Activated gamma-delta T cell treated with anti-CD3 and anti-CD28 coated beads, Interleukin-2, amount 50 U/mL, for 16 hours (primary cell): ENCODE results near the gene MMD2.
"Not testable (repeated sequence)": the region's sequence is repeated elsewhere in the genome, so short reads cannot be mapped to it uniquely, and the experiment has no call there.

Experiments
- DNase-seq: peaks from one replicate; pipeline ENCODE4 v3.0.0-alpha.2; 2020; ENCODE audit warnings: low read depth

The MMD2 gene, protein sequence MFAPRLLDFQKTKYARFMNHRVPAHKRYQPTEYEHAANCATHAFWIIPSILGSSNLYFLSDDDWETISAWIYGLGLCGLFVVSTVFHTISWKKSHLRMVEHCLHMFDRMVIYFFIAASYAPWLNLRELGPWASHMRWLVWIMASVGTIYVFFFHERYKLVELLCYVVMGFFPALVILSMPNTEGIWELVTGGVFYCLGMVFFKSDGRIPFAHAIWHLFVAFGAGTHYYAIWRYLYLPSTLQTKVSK

GRCh38 chr7:4958477-4959301, at the start of gene MMD2:
Gene MMD2, minus strand, starts transcription at chr7:4959187. Its CDS starts 170 bp downstream, at chr7:4959017.
- no peak for DNase-seq

DNA sequence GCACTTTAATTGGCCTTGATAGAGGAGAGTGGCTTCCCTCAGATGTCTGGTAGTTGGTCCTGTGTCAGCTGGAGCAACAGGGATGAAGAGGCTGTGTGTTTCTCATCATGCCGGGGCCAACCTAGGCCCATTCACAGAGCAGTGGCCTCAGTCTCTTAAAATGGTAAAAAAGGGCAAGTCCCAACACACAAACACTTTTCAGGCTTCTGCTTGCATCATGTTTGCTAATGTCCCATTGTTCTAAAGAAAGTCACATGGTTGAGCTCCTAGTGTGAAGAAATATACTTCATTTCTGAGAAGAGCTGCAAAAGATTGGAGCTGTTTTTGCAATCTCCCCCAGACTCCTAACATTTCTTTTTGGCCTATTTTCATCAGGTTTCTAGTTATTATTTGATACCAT, 46.1 kb upstream of the MMD2 start:
- no peak for DNase-seq

GRCh38 chr7:5001911-5002310, 42.9 kb upstream of the MMD2 start:
- no peak for DNase-seq

GRCh38 chr7:5001003-5001402, 42.0 kb upstream of the MMD2 start:
- no peak for DNase-seq

- no peak for DNase-seq
These were observed 40.5 kb upstream of the MMD2 start for GRCh38 chr7:4999369-4999950.

DNA sequence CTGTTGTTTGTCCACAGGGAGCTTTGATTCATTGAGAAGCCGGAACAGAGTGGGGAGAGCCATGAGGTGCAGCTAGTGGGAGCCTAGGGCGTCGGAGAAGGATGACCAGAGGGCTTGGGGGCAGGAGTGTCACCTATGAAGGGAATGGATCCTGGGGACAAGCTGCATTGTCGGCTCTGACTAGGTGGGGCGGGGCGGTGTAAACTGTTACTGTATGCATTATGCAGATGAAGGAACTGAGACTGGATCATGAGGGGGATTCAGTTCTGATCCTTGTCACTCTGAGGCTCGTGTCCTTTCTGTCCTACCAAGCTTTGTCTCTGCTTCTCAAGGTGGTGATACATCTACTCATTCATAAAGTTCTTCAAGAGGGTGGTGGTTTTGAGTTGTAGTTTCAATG, 39.9 kb upstream of the MMD2 start:
- no peak for DNase-seq

- DNase-seq = no peak
These were observed 39.3 kb upstream of the MMD2 start for GRCh38 chr7:4998244-4998643.

DNA sequence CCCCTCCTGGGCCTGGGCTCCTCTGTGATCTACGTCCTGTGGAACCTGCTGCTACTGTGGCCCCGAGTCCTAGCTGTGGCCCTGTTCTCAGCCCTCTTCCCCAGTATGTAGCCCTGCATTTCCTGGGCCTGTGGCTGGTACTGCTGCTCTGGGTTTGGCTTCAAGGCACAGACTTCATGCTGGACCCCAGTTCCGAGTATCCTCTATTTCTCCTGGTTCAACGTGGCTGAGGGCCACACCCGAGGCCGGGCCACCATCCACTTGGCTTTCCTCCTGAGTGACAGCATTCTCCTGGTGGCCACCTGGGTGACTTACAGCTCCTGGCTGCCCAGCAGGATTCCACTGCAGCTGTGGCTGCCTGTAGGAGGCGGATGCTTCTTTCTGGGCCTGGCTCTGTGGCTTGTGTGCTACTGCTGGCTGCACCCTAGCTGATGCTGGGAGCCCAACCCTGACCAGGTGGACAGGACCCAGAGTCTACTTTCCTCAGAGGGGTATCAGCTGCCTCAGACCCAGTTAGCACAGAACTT, 37.8 kb upstream of the MMD2 start:
- DNase-seq = no peak

DNA sequence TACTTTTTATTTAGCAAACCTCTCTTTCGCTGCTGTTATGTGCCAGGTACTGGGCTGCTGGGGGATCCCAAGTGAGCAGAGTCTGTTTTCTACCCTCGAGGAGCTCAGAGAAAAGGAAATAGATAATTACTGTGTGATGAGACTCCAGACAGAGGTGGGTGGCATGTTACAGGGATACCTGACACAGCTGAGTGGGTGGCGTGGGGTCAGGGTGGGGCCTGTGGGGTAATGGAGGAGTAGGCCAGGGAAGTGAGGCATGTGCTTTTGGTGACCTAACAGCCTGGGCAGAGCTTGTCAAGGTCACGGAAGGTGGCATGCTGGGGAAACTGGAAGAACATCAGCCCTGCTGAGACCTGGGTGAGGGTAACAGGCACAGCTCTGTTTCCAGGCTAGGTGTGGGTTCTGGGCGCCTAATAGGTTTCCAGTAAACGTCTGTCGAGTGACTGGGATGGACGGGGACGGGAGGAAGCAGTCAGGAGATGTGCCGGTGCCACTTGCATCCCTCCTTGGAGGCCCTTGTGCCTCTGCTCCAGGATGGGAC, 36.5 kb upstream of the MMD2 start:
- DNase-seq = no peak

DNA sequence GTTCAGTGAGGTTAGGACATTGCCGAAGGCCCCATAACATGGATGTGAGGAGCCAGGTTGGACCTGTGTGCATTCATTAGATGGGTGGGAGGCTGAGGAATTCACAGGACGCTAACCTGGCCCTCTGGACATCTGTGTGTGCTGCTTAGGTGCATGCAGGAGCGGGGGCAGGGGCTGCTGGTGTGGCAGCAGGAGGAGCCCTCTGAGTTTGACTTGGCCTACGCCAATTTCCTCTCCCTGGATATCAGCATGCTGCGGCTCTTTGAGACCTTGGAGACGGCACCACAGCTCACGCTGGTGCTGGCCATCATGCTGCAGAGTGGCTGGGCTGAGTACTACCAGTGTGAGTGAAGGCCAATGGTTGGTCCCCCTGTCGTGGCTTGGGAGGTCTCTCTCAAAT, 34.5 kb upstream of the MMD2 start:
- DNase-seq = no peak

- not testable (repeated sequence) for DNase-seq
These were observed 23.8 kb upstream of the MMD2 start for GRCh38 chr7:4982741-4983140.

DNA sequence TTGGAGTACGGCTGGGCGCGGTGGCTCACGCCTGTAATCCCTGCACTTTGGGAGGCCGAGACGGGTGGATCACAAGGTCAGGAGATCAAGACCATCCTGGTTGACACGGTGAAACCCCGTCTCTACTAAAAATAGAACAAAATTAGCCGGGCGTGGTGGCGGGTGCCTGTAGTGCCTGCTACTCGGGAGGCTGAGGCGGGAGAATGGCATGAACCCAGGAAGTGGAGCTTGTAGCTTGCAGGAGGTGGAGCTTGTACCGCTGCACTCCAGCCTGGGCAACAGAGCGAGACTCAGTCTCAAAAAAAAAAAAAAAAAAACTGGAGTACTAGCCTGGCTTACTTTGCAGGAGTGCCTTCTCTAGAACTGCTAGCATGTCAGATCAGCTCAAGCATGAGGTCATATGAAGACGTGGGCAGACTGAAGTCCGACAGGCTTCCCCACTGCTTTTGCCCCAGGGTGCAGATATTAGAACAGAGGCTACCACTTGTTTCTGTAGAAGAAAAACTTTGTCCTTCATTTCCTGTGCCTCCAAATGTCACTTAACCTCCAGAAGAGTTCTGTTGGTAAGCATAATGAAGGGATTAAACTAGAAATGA, 22.4 kb upstream of the MMD2 start:
- DNase-seq = not testable (repeated sequence)

- not testable (repeated sequence) for DNase-seq
These were observed 16.6 kb upstream of the MMD2 start for GRCh38 chr7:4975626-4976025.

DNA sequence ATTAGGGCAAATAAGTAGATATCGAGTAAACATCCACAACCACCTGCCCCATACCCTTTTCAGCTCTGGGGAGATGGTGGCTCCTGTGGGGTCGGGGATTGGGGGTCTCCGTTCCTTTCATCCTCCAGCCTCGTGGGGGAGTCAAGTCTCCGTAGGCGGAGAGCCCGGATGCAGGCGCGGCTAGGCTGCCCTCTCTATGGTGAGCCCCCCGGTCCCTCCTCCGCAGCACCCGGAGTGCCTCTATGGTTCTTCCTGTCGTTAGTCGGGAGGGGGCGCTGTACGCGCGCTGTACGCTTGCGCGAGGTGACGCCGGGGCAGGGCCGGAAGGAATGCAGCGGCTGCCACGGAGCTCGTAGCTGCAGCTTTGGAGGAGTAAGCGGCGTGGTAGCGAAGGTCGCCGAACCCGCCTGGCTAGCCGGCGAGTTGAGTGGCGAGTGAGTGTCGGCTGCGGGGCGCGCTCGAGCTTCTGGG, 14.8 kb upstream of the MMD2 start:
- peak; percentile 94 for DNase-seq

DNA sequence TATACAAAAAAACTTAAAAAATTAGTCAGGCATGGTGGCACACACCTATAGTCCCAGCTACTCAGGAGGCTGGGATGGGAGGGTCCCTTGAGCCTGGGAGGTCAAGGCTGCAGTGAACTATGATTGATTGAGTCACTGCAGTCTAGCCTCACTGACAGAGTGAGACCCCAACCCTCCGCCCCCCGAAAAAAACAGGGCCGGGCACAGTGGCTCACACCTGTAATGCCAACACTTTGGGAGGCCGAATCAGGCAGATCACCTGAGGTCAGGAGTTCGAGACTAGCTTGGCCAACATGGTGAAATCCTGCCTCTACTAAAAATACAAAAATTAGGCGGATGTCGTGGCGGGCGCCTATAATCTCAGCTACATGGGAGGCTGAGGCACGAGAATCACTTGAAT, 13.5 kb upstream of the MMD2 start:
- DNase-seq = not testable (repeated sequence)

- DNase-seq = no peak
These were observed 6.5 kb upstream of the MMD2 start for GRCh38 chr7:4965295-4966022.

DNA sequence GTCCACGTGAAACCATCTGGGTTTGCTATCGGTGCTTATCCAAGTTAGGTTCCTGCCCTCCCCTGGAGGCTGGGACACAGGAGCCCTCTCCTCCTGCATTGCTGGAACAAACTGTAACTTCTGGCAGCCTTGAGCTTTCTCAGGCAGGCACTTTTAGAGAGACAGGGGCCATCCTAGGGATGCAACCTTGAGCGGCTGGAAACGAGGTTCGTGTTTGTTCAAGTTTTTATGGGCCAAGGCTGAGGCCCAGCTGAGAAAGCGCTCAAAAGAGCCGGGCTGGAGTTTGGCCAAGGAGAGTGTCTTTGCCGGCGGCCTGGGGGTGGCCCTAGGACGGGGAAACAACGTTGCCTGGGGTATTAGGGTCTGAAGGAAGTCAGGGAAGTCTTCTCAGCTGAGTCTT, 5.5 kb upstream of the MMD2 start:
- no peak for DNase-seq

DNA sequence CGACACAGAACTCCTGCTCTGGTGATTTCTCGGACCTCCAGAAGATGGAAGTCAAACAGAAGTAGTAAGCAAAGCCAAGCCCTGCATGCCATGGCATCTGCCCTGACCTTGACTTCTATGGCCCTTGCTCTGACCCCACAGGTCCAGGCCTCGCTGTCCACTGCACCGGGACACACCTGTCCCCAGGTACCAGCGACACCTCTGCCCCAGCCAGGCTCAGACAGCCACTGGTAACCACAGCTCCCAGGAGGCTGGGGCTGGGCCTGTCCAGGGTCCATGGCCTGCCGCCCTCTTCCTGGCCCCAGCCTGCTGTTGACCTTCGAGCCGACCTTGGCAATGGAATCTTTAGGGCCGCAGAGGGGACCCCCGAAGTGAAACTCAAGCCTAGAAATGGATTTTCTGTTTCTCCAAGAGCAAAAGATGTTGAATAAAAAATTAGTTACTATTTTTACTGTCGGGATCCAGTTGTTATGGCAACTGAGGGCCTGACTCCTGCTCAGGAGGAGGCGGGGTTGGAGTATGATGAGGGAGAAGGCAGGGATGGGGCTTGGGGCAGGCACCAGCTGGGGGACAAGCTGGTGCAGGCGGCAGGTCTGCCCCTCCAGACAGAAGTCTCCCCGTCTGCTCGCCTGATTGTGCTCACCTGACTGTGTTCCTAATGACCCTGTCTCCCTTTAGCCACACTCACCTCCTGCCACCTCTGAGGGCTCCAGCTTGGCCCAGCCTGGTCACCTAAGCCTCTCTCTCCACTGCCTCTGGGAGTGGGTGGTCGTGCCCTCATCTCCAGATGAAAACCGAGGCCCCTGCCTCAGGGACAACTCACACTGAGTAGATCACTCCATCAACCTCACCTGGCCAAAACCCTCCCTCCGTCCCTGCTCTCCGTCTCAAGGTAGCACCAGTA, 4.1 kb upstream of the MMD2 start:
- no peak for DNase-seq

DNA sequence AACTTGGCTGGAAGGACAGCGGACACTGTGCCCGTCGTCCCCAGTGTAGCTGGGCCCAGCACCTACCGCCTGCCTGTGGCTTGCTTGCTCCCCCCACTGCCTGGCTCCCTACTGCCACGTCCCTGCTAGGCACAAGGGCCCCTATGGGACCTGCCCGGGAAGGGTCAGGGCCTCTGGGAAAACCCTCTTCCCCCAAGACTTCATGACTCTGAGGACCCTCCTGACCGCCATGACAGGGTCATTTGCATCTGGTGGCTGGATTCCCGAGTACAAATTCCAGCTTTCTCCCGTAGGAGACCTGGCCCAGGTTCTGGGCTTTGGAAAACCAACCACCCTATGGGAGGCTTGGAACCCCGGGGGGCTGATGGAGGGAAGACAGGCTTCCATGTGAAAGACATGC, 1.4 kb upstream of the MMD2 start:
- DNase-seq = no peak

DNA sequence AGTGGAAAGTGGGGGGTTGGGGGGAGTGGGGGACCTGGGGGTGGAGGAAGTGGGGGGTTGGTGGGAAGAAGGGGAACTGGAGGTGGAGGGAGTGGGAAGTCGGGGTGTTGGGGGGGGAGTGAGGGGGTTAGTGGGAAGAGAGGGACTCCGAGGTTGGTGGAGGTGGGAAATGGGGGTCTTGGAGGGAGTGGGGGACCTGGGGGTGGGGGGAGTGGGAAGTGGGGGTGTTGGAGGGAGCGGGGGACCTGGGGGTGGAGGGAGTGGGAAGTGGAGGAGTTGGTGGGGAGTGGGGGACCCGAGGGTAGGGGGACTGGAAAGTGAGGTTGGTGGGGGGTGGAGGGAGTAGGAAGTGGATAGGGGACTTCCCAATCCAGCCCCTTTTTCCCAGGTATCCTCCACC, 906 bp upstream of the MMD2 start:
- DNase-seq = no peak
